Hindlimb muscle (tissue), 1 donor: ENCODE measurements around the gene VAT1L. TPM values are rescaled to one million over a fixed set of nuclear protein-coding genes. Genes with fewer than 3 reads are reported as not detected.
"Not testable (repeated sequence)": the region's sequence is repeated elsewhere in the genome, so short reads cannot be mapped to it uniquely, and the experiment has no call there.

Experiments used
- DNase-seq: peaks from one replicate; pipeline ENCODE4 v3.0.0-alpha.2; 2013
- polyA plus RNA-seq: library from polyadenylated mRNA; unstranded; fragments of 120-200 nt; gene quantifications from one replicate; pipeline ENCODE4 v1.2.1, GENCODE V29; 2013; ENCODE audit not compliant: insufficient read length

Gene VAT1L
- polyA plus RNA-seq, 1 donor, result 0.79 TPM

DNA sequence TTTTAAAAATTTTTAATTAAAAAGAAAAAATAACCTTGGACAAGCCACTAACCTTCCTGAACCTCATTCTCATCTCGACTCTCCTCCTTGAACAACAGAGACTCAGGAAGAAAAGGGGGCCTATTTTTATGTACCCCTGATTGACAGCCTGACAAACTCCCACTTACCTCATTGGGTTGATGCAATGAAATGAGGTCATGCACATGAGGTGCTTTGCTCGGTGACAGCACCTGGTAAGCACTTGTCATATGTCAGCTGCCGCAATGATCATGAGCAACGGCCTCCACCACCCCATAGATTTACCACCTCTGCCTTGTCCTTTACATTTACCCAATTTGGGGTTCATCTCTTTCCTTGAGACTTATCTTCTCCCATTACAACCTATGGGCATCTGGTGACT, 167.9 kb downstream of the VAT1L start:
- no peak for DNase-seq

DNA sequence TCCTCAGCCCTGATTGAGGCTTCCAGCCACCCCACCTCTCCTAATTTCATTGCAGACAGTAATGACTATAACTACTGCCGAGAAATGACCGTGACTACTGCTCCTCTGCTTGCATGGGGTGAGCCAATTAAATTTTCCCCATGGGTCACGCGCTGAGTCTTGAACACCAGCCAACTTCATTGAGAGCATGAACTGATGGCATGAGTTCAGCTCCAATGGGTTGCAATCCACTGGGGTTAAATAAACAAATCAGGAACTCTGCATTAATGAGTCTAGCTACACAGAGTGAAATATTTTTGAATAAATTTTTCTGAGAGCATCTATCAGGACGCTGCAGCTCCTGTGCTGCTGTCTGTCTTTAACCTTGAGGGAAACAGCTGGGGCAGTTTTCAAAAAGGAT, 172.4 kb downstream of the VAT1L start:
- no peak for DNase-seq

DNA sequence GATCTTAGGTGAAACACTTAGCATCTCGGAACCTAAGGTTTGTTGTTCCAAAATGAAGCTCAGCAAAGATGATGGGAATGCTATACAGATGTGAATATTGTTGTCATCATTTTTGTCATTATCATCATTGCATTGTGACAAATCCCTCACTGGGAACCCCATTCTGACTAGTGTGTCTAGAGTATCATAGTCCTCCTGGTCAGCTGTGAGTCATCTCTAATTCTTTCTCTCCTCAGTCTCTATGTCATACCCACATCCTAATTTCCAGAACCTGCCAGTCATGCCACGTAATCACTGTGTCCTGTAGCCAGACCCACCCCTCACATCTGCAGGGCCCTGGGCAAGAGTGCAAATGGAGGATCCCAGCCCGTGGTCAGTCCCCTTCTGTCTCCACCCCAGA, 173.4 kb downstream of the VAT1L start:
- no peak for DNase-seq

DNA sequence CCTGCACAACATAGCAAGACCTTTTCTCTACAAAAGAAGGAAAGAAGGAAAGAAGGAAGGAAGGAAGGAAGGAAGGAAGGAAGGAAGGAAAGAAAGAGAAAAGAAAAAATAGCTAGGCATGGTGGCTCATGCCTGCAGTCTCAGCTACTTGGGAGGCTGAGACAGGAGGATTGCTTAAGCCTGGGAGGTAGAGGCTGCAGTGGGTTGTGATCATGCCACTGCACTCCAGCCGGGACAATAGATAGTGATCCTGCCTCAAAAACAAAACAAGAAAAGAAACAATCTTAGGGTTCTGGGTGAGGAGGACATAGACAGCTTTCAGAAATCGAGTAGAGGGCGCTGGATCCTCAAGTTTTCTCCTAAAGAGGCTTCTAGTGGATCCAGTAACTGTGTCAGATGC, 174.3 kb downstream of the VAT1L start:
- DNase-seq, result no peak

DNA sequence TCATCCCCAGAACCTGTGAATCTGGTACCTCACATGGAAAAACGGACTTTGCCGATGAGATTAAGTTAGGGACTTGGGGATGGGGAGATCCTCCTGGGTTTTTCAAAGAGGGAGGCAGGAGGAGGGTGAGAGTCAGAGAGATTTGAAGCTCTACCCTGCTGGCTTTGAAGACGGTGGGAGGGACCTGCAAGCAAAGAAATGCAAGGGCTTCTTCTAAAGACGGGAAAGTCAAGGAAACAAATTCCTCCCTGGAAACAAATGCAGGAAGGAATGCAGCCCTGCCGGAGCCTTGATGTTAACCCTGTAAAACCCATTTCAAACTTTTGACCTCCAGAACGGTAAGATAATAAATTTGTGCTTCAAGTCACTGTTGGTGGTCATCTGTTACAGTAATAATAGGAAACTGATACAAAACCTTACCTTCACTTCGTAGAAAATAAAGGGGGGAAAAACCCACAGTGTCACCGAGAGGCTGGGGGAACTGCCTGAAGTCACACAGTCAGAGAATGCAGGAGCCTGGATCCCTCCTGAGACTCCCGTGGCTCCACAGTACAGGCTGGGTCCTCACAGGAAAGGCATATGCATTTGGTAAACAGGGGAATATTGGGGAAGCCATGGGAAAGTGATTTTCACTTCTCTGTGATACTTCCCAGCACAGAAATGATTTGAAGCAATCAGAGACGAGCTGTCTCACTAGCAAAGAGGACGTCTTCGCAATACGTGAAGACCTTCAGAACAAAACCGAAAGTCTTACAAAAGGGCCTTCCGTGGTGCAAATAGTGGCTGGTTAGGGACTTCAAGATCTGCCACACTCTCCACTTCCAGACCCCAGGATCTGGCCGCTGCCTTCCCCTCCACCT, 175.1 kb downstream of the VAT1L start:
- DNase-seq, result peak; percentile 12

DNA sequence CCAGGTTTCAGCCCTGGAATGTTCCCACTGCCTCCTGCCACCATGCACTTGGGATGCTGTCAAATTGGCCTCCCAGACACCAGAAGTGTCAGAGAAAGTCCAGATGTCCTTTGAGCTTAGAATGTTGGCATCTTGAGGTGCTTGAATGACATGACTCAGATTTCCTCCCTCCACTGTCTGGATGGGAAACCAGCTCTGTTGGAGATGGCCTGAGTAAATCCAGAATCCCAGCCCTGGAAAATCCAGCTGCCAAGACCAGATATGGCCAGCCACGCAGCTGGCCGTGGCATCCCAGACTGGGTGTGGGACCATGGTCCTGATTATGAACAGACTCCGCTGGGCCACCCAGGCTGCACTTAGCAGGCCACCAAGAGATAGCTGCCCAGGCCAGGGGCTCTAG, 177.0 kb downstream of the VAT1L start:
- no peak for DNase-seq

DNA sequence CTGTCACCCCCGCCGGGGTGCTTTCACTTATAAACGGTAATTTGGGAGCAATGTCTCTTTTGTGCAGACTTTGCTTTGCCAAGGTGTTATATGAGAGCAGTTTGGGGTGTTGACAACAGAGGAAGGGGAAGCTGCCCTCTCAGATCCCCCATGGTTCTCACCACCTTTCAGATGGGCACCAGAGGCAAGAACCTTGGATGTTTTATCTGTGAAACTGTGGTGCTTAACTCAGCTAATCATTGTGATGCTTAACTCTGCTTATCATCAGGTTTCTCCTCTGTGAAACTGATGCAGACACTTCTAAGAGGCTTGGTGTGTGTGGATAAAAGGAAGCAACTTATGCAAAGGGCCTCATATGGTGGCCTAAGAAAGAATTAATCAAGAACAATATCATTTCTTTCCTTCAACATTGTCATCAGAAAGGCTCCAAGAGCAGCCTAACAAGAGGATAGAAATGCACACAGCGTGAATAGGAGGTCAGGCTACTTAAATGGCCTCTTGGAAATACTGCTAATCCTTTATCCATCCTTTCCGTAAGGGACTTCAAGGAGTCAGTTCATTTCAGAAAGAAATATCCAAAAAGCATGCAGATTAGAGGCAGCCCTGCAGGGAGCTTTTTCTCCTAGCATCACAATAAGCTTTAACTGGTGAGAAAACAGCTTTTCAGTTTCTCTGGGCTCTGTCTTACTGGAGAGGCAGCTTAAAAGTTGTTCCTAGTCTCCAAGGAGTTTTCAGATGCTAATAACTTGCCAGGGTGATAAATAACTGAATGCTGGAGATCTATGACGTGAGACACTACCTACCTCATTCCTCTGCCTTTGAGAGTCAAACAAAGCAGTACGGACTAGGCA, 178.9 kb downstream of the VAT1L start:
- no peak for DNase-seq

DNA sequence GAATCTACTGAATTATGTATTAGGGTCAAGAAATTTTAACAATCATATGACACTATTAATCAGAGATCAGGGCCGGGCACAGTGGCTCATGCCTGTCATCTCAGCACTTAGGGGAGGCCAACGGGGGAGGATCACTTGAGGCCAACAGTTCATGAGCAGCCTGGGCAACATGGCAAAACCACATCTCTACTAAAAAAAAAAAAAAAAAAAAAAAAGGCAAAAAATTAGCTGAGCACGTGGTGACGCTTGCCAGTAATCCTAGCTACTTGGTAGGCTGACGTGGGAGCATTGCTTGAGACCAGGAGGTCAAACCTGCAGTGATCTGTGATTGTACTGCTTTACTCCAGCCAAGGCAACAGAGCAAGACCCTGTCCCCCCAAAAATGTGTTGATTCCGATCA, 181.5 kb downstream of the VAT1L start:
- DNase-seq, result no peak

DNA sequence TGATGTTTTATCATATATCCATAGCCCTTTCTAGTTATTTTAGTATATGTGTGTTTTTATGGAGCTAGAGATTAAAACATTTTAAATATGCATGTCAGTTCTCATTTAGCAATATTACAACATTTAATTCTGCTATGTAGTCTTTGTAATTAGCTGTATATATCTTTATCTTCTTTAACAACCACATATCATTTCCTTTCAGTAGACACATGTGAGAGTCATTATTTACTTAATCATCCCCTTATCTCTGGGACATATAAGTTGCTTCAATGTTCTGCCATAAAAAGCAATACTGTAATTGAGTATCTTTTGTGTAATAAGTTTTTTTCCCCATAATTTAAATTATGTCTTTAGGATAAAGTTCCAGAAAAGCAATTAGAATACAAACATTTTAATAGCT, 182.0 kb downstream of the VAT1L start:
- no peak for DNase-seq

DNA sequence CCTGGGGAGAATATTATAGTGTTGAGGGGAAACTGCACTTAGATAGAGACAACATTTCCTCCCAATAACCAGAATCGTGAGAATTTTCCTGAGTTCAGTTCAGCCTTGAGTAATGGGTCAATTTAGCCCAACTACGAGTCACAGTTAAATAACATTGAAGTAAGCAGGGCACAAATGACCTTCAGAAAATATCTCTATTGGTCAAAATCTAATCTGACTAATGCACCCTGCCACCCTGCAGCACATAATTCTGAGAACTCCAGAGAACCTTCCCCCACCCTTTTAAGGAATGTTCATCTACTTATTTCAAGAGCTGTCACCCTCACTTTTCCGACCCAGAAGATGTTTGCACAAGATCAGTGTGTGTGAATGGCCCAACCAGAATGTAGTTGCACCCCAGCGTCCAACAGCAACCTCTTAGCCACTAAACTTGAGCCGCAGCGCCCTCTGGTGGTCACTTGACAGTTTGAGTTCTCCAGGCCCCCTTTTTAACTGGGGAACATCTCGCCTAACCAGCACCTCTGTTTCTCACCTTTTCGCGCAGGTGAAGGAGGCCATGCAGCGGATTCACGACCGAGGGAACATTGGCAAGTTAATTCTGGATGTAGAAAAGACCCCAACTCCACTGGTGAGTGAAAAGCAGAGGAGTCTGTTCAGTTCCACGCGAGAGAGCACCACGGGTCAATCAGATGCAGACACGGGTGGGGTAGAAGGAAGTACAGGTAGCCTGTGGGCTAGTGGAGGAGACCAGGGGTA, 183.1 kb downstream of the VAT1L start:
- DNase-seq, result peak; percentile 73

DNA sequence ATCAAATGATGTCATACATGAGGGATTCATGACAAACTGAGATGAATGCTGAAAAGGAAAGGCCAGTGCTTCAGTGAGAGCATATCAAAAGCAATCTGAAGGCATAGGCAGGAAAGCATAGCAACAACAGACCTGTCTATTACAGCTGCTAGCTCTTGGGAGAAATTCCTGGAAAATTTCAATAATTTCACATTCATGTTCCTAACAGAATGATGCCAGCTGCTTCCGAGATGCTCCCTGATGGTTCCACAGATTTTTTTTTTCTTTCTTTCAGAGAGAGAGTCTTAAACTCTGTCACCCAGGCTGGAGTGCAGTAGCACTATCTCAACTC, 183.7 kb downstream of the VAT1L start:
- no peak for DNase-seq

DNA sequence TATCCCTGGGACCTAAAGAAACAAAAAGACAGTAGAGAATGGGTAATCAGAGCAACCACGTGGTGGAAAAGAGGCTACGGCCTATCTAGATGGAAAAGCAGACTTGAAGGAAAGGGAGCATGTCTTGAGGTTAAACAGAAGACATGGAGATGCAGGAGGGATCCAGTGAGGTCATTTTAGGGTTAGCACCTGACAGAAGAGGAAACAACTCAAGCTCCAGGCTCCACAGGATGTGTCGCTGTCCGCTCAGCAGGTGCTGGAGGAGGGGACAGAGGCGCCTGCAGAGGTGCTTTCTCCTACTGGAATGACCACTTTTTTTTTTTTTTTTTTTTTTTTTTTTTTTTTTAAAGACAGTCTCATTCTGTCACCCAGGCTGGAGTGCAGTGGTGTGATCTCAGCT, 186.5 kb downstream of the VAT1L start:
- DNase-seq, result no peak

DNA sequence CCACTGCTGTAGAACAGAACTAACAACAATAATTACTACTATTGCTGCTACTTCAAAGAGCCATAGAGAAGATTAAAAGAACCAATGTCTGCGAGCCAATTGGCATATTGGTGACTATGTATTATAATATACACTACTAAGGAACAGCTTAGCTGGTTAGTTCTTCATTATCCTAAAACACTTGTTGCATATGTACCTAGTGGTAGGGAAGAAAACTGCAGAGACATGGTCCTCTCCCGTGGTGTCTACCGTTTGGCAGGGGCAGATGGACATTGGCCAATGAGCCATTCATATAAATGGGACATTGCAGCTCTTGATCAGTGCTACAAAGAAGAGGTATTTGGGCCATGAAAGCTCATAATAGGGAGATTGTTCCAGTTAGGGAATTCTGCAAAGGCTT, 187.6 kb downstream of the VAT1L start:
- no peak for DNase-seq

DNA sequence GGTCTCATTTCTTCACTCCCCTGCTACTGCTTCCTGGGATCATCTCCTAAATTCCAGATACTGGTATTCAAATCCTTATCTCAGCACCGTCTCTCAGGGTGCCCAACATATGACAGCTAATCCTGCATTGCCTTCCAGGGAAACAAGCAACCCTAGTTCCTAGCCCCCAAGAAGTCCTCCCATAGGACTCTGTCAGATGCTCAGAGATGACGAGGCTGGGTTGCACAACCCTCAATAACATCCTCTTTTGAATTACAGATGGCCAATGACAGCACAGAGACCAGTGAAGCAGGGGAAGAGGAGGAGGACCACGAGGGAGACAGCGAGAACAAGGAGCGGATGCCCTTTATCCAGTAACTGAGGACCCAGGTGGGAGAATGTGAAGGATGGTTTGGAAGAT, 189.0 kb downstream of the VAT1L start:
- DNase-seq, result no peak

DNA sequence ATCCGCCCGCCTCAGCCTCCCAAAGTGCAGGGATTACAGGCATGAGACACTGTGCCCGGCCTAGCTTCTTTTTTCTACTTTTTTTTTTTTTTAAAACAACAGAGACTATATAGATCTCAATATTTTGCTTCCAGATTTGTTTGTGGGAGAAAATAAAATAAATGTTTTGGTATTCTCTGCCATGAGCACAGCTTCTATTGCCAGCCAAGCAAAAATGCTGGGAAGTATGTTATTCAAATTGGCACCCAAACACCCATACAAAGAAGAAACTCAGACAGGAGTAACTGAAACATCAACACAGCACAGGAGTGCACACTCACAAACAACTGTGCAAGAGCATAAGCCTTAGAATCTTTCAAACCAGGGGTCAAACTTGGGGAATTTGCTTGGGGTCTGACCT, 196.7 kb downstream of the VAT1L start:
- no peak for DNase-seq

DNA sequence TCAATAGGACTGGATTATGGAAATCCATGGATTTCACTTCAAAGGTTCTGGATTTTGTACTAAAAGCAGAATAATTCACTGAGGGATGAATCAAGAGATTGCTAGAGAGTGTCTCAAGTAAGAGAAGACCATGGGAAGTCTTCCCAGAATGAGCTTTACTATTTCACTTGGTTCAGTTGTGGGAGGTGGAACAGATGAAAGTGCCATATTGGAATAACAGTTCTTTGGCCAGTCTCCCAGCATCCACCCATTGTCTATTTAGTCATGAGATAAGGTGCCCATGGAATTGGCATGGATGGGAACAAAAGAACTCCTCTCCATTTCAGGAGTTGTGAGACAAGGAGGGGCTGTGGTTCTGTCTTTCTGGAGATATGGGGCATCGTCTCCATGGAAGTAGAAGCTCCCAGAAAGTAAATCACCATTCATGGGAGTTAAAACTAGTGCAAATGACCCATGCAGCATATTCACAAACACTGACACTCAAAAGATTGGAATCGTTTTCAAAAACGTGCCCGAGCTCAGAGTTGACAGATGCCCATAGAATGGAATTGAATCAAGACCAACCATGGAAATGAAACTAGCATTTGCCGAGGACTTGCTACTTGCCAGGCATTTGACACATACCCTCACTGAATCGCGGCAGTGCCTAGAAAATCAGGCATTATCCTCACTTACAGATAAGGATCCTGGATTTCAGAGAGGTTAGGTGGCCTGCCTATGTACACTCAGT, 197.8 kb downstream of the VAT1L start:
- DNase-seq, result no peak

DNA sequence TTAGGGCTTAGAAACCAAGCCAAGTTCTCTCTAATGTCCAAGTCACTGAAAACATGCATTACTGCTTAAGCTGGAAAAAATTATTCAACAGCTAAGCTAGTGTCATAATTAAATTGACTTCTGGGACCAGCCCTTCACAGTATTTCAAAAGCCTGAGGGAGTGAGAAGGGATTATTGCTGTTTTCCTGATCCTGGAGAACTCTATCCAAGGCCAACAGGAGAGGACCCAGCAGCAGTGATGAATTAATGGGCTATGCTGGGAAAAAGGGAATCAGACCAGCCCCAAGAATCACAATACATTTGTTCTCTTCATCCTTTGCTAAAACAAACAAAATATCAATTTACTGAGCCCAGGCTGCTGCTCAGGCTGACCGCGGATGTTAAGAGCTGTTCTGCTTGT, 199.4 kb downstream of the VAT1L start:
- DNase-seq, result no peak

DNA sequence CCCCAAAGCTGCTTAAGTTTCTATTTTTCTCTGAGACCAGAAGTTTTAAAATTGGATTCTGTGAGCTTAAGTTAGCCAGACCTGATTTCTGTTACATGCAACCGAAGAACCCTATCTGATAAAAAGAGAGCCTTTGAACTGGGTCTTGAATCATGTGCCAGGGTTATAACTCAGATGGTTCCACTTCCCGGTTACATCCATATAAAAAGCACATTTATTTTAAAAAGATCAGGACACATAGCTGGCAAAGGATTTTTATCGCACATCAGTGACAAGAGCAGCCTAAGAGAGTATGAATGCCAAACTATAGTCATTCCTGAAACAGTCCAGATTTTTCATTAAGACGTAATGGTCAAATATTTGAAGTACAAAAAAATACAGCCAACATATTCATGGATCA, 201.5 kb downstream of the VAT1L start:
- DNase-seq, result no peak

DNA sequence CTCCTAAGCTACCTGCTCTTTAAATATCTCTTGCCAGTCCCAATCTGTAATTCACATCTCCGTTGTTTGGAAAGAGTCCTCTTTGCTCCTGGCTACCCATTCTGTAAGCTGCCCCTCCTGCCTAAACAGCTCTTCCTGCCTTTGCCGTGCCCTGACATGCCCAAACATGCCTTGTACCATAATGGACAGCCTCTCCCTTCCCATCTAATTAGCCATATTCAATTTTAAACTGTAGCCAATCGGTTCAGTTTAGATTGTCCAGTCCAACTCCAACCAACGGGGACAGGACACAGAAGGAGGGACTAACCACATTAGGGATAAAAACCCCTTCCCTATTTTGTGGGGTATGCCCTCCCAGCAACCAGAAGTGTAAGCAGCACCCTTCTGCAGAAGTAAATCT, 203.3 kb downstream of the VAT1L start:
- no peak for DNase-seq

DNA sequence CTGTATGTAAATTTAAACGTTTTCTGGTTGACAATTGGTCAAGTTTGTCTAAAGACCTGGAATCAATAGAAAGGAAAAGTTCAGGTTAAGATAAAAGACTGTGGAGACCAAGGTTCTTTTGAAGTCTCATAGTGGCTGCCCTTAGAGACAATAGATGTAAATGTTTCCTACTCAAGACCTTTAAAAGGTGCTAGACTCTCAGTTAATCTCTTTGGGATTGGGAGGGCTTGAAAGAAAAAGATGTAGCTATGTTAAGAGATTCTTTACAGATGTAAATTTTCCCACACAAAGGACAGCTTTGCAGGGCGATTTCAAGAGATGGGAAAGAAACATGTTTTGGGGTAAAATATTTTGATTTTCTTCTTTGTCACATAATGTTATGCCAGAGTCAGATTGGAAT, 204.0 kb downstream of the VAT1L start:
- DNase-seq, result not testable (repeated sequence)

DNA sequence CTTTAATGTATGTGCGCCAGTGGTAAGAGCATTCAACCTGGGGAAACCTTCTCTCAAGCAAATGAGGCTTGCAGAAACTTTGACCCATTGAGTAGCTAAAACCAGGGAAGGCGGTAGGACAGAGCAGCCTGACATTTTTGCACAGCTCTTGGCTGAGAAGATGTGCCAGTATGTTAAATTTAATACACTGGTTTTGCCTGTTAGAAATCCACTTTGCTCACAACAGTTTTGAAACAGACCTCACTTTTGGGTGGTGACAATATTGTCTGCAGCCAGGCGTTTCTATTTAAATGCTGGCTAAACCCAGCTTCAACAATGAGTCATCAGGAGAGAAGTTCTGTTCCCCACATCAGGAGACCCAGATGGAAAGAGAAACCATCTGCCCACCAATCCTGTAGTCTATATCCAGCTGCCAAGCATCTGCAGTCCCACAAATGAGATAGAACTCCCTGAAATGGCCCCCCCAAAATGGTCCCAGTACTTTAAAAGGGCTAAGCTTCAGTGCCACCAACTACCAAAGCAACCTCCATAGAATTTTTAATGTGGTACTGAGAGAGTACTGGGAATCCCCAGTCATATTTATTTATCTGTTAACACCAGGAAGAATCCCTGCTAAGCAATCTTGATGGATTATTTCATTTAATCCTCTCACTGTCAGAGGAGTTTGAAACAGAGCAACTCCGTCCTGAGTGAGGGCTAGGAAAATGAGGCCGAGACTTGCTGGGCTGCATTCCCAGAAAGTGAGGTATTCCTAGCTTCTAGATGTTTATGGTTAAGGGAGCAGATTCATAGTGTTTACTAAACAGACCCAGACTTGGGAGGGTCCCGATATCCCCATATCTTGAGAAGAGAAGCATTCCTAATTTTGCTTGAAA, 205.0 kb downstream of the VAT1L start:
- no peak for DNase-seq
